M059J (cell line): ENCODE data around the gene PRPF31. TPM values are rescaled to one million over a fixed set of nuclear protein-coding genes. Genes with fewer than 3 reads are reported as not detected.

Experiments used
- DNase-seq: peaks from one replicate; pipeline ENCODE4 v3.0.0-alpha.2; 2012; ENCODE audit warnings: low read depth
- total RNA-seq: library from RNA; depleted of rRNA; stranded (reverse); fragments of >200 nt; shearing (Covaris generic); gene quantifications from 2 replicates; pipeline ENCODE4 v1.2.3, GENCODE V29; 2014

PRPF31 gene
- total RNA-seq, 1 experiment from 2014 or later, result 90.2 TPM

DNA sequence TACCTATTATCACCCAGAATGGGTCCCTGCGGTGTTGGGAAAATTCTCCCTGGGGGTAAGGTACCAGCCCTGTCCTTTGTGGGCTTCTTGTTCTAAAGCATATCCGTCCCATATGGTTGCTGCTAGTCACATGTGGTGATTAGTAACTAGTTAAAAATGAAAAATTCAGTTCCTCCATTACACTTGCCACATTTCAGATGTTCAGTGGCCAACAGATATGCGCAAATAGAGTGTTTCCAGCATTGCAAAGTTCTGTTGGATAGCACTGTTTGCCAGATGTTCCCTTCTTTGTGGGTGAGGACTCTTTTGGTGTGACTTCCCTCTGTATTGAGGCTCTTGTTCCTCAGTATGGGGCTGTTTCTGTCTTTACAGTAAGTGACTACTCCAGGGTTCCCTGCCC, 25.8 kb downstream of the PRPF31 start:
- DNase-seq, result no peak

- no peak for DNase-seq
Observed at GRCh38 chr19:54142166-54142780, 26.7 kb downstream of the PRPF31 start.

GRCh38 chr19:54145541-54146158, 30.1 kb downstream of the PRPF31 start:
- DNase-seq, result no peak

GRCh38 chr19:54147676-54148075, 32.1 kb downstream of the PRPF31 start:
- DNase-seq, result no peak

- no peak for DNase-seq
Observed at GRCh38 chr19:54148158-54148557, 32.6 kb downstream of the PRPF31 start.

- DNase-seq, result no peak
Observed at GRCh38 chr19:54149021-54149812, 33.7 kb downstream of the PRPF31 start.

DNA sequence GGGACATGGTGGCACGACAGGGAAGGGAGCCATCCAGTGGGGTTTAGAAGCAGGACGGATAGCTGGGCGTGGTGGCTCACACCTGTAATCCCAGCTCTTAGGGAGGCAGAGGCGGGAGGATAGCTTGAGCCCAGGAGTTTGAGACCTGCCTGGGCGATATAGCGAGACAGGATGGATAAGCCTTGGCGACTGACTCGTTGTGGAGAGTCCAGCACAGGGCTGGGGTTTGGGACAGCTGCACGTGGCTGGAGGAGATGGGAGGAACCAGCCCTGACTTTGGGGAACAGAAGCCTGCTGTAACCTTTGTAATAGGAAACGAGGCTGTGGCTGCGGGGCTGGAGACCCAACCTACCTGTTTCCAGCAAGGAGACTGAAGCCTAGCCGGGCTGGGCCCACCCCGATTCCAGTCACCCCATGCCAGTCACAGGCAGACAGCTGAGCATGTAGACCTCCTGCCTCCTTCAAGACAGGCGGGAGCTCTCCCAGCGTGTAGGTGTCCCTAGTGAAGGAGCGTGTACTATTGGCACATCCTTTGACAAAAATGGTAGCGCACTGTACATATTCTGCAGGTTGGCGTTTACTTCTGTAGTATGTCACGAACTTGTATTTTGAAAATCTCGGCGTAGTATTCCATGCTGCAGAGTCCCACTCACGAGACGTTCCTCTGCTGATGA, 35.9 kb downstream of the PRPF31 start:
- no peak for DNase-seq

DNA sequence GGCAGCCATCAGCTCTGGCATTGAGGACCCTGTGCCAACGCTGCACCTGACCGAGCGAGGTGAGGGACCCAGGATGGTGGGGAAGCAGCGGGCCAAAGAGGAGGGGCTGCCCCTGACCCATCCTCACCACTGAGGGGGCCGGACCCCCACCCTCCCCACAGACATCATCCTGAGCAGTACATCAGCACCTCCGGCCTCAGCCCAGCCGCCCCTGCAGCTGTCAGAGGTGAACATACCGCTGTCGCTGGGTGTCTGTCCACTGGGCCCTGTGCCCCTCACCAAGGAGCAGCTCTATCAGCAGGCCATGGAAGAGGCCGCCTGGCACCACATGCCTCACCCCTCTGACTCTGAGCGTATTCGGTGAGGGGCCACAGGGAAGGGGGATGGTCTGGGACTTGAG, 36.7 kb downstream of the PRPF31 start:
- DNase-seq, result no peak

DNA sequence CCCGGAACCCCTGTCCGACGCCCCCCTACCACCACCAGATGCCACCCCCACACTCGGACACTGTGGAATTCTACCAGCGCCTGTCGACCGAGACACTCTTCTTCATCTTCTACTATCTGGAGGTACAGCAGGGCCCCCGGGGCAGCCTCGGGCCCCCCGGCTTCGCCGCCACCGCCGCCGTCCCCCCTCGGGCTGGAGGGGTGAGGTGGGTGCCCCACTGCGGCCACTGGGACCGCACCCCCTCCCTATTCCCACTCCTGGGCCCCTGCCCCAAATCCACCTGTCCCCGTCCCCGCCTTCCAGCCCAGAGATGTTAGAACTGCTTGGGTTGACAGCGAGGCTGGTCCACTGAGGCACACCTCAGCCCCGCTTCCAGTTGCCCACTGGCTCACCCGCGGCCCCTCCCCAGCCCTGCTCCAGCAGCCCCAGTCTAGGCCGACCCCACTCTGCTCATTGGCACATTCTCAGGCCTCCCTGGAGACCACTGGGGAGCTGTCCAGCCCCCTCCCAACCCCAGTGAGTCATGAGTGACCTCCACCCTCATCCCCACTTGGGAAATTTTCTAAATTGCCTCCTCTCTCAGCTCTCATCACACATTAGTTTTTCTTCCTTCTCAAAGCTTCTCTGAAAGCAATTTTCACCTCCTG, 37.4 kb downstream of the PRPF31 start:
- DNase-seq, result no peak

DNA sequence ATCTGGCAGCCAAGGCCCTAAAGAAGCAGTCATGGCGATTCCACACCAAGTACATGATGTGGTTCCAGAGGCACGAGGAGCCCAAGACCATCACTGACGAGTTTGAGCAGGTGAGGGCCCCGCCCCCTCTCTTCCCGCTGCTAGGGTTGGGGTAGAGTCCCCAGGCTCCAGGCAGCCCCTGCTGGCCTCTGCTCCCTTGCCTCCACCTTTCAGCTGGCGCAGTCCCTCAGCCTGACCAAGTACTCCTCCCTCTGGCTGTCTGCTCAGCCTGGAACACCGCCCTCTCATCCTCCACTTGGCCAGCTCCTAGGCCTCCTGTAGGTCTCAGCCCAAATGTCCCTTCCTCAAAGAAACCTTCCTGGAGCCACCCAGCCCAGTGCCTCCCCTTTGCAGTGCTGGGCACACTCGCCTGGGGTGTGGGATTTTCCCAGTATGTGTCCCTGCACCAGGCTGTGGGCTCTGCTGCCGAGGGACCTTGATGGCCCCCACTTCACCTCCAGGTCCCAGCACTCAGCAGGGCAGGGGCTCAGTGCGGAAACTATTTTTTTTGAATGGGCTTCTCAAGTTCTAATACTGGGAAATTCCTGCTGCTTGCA, 38.3 kb downstream of the PRPF31 start:
- DNase-seq, result no peak

DNA sequence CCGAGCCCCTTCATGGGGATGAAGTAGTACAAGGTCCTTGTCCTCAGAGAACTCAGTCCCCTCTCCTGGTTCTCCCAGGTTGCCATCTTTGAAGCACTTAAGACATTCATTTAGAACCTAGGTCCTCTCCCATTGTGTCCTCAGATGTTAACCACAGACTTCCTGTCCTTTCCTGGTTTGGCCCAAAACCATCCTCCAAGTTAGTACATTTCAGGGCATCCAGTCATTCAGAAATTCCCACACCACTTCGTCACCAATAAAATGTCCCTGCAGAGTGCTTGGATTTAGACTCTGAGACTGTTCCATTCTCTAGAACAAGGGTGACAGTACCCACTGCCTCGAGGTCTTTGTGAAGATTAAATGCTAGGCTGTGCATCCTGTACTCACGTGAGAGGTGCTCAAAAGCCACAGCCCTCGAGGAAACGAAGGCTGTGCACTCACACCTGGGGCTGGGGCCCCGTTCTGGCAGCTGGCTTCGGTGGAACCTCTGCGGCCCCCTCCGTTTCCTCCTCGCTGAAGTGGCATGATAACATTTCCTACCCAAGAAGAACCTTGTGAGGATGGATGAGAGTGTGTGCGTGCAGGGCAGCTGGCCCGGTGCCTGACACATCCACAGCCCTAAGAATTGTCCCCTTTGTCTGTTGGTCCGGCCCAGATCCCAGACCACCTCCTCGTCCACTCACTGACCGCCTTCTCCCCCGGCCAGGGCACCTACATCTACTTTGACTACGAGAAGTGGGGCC, 39.2 kb downstream of the PRPF31 start:
- DNase-seq, result peak; percentile 87

- DNase-seq, result no peak
Observed at GRCh38 chr19:54155694-54156093, 40.1 kb downstream of the PRPF31 start.

- no peak for DNase-seq
Observed at GRCh38 chr19:54156490-54156889, 40.9 kb downstream of the PRPF31 start.

GRCh38 chr19:54156953-54157352, 41.4 kb downstream of the PRPF31 start:
- no peak for DNase-seq

GRCh38 chr19:54158812-54159351, 43.3 kb downstream of the PRPF31 start:
- no peak for DNase-seq

- peak; percentile 100 for DNase-seq
Observed at GRCh38 chr19:54159352-54160181, 44.0 kb downstream of the PRPF31 start, which contains the start of gene LENG1. LENG1 (minus strand) TSS chr19:54159721; CDS start chr19:54159695, 26 bp downstream.

DNA sequence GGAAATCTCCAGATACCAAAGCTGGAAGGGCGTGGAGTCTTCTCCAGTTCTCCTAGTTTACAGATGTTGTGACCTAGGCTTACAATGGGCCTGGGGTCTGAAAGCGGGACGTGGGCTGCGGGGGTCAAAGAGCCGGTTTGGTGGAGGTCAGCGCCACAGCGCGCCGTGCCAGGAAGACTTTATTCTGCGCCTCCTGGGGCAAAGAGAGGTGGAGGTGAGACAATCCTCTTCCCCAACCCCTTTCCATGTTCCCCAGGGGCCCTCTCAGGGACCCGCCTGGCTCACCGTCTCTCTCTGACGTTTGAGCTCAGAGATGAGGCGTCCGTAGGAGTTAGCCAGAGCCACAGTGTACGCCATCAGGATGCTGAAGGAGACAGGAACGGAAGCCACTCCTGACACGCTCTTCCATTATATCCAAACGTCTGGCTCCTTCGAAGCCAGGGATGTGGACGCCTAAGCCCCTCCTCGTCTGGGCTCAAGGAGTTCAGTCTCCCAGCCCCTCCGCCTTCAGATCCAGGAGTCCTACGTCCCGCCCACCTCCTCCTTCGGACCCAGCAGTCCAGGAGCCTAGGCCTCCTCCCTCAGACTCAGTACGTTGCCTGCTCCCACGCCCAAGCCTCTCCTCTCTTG, 44.7 kb downstream of the PRPF31 start:
- DNase-seq, result peak; percentile 39

GRCh38 chr19:54160854-54161253, 45.3 kb downstream of the PRPF31 start:
- DNase-seq, result no peak

DNA sequence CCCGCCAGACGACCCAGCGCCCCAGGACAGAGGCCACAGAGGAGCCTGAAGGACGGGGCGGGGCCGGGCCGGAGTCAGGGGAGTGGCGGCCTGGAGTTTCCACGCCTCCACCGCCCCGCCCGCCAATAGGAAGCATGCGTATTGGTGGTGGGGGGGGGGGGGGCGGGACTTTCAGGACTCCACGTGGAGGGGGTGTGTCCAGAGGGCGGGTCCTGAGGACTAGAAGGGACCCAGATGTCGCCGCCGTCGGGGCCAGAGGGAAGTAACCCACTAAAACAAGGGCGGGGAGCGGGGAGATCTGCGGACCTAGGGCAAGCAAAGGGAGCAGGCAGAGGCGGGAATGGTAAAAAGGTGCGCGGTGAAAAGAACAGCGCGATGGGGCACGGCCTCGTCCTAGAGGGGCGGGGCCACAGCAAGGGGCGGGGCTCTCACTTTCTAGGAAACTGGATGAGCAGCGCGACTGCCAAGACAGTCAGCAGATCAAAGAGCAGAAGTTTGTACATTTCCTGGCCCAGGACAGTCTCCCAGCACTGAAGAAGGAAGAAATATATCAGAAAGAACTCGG, 46.8 kb downstream of the PRPF31 start:
- DNase-seq, result no peak
